ENCODE data around the gene MMS19.

- TF ChIP-seq CTCF (IDR thresholded peaks at IDR 0.05; ENCODE audit: low read depth, low read length, poor library complexity, severe bottlenecking), result no peak
- no peak for TF ChIP-seq EZH2phosphoT487 (IDR thresholded peaks at IDR 0.05; ENCODE audit: borderline replicate concordance, low read length)
Observed at GRCh38 chr10:97475936-97476594, 22.2 kb downstream of the MMS19 start.
